Measurements from ENCODE around the gene PLAC8. TPM values are rescaled to one million over a fixed set of nuclear protein-coding genes. Genes with fewer than 3 reads are reported as not detected.

PLAC8 gene
- total RNA-seq, 4 donors from 2014 or later = 27.3 to 569 (median 401) TPM

DNA sequence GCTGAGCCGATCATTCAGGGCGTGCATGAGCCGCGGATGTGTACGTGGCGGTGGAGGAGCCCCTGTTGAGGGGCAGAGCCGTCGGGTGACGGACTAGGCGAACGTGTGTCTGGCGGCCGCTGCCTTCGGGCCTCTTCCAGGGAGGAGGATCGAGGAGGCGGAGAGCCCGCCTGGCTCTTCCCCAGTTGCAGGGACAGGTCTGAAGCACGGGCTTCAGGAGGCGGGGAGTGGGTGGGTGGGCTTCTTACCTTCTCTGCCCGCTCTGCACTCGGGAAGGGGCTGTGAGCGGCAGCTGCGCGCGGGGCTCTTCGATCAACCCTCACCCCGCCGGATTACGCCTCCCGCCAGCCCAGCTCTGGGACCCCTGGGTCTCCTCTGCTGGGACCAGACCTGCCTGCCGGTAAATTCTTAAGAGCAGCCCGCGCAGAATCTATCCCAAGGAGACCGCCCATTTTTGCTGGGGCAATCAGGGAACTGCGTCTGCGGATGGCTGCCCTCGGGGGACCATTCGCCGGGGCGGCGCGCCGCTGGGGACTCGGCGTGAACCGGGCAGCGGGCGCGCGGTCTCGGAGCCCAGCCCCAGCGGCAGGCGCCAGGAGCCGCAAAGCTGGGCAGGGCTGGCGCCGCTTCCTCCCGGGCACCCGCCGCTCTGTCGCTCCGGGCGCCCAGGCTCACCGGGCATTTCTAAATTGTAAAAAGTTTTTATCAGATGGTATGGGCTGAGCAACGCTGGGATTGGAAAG is 4.9 kb downstream of the PLAC8 start:
- peak overlapping the region; percentile 81 to 93 (median 88) for H3K27ac ChIP-seq
- WGBS, 2 donors (ENCODE audit: low coverage in 1 of 2) = 2 to 3% methylated on average over 8 to 22 of the region's 64 CpGs
- intact Hi-C loops (cut with DNase I; ENCODE audit: low total_unique reads) (no loop called here), in situ Hi-C loops (cut with MboI; ENCODE audit: low pct_ligation_motif_present in 1 of 4, low pct_unique_long_range_greater_than_20kb in 1 of 4, low sequenced_read_pairs in 3 of 4) (loop anchor here in 1 of 4 donors (25.0 kb wide), 1 partner anchor 528 kb away; no protein-coding TSS in a partner anchor)
- H3K27me3 ChIP-seq = no peaks in the 10 kb centered on the region
- H3K4me1 ChIP-seq = peaks cover 0 to 30% (median 18%) of the 10 kb centered on the region in 4 donors
- H3K4me3 ChIP-seq = peak overlapping the region; percentile 27 to 67 (median 60)
- DNase-seq = peak; percentile 45
- H3K36me3 ChIP-seq = no peaks in the 10 kb centered on the region
- TF ChIP-seq EP300 (IDR thresholded peaks at IDR 0.05; ENCODE audit: low read depth) (no peak), POLR2AphosphoS5 (IDR thresholded peaks at IDR 0.05) (peak in 1 of 3 donors; percentile 35)
- H3K9me3 ChIP-seq = no peaks in the 10 kb centered on the region

- peak overlapping the region in 1 of 4 donors; percentile 89 for H3K27ac ChIP-seq
- 81 to 82% methylated on average over 10 to 26 of the region's 26 CpGs for WGBS, 2 donors (ENCODE audit: low coverage in 1 of 2)
- in situ Hi-C loops (cut with MboI; ENCODE audit: low pct_ligation_motif_present in 1 of 4, low pct_unique_long_range_greater_than_20kb in 1 of 4, low sequenced_read_pairs in 3 of 4) = loop anchor here in 1 of 4 donors (25.0 kb wide), 1 partner anchor 529 kb away; no protein-coding TSS in a partner anchor
- DNase-seq = peak; percentile 11
- H3K9me3 ChIP-seq = no peaks in the 10 kb centered on the region
- no peaks in the 10 kb centered on the region for H3K27me3 ChIP-seq
- no peak overlapping the region for H3K4me3 ChIP-seq
- TF ChIP-seq POLR2A (IDR thresholded peaks at IDR 0.05) = no peak
- no peak for TF ChIP-seq EP300 (IDR thresholded peaks at IDR 0.05; ENCODE audit: low read depth)
- TF ChIP-seq POLR2AphosphoS5 (IDR thresholded peaks at IDR 0.05) = no peak
- TF ChIP-seq, protein P1, sequence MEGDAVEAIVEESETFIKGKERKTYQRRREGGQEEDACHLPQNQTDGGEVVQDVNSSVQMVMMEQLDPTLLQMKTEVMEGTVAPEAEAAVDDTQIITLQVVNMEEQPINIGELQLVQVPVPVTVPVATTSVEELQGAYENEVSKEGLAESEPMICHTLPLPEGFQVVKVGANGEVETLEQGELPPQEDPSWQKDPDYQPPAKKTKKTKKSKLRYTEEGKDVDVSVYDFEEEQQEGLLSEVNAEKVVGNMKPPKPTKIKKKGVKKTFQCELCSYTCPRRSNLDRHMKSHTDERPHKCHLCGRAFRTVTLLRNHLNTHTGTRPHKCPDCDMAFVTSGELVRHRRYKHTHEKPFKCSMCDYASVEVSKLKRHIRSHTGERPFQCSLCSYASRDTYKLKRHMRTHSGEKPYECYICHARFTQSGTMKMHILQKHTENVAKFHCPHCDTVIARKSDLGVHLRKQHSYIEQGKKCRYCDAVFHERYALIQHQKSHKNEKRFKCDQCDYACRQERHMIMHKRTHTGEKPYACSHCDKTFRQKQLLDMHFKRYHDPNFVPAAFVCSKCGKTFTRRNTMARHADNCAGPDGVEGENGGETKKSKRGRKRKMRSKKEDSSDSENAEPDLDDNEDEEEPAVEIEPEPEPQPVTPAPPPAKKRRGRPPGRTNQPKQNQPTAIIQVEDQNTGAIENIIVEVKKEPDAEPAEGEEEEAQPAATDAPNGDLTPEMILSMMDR (IDR thresholded peaks at IDR 0.05) = no peak
- H3K36me3 ChIP-seq = no peaks in the 10 kb centered on the region
- H3K4me1 ChIP-seq = peaks cover 0 to 30% (median 17%) of the 10 kb centered on the region in 4 donors
- intact Hi-C loops (cut with DNase I; ENCODE audit: low total_unique reads) = no loop called here
Observed at GRCh38 chr4:83108101-83108861, 6.2 kb downstream of the PLAC8 start.

DNA sequence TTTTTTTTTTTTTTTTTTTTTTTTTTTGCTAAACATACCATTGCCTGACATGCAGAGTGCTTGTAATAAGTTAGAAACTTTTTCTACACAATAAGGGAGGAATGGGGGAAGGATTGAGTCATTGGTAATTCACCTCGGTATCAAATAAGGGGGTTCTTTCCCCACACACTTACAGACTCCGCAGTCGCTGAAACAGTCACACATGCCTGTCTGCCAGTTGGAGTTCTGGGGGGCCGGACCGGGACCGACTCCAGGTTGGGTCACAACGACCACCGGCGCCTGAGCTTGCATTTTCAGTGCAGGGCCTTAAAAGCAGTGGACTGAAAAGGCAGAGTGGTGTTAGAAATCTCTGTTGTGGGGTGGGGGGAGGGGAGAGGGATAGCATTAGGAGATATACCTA is 6.9 kb downstream of the PLAC8 start:
- WGBS, 2 donors (ENCODE audit: low coverage in 1 of 2) = 86 to 100% methylated on average over 1 to 9 of the region's 9 CpGs
- Histone ChIP-seq H3K36me3 (no peaks in the 10 kb centered on the region), H3K27me3 (no peaks in the 10 kb centered on the region), H3K4me1 (peaks cover 0 to 30% (median 17%) of the 10 kb centered on the region in 4 donors), H3K9me3 (no peaks in the 10 kb centered on the region), H3K27ac (no peak overlapping the region), H3K4me3 (no peak overlapping the region)
- in situ Hi-C loops (cut with MboI; ENCODE audit: low pct_ligation_motif_present in 1 of 4, low pct_unique_long_range_greater_than_20kb in 1 of 4, low sequenced_read_pairs in 3 of 4) (loop anchor here in 1 of 4 donors (25.0 kb wide), 1 partner anchor 530 kb away; no protein-coding TSS in a partner anchor), intact Hi-C loops (cut with DNase I; ENCODE audit: low total_unique reads) (no loop called here)
- DNase-seq = no peak
- TF ChIP-seq POLR2A (IDR thresholded peaks at IDR 0.05) = no peak
- TF ChIP-seq EP300 (IDR thresholded peaks at IDR 0.05; ENCODE audit: low read depth) = no peak

DNA sequence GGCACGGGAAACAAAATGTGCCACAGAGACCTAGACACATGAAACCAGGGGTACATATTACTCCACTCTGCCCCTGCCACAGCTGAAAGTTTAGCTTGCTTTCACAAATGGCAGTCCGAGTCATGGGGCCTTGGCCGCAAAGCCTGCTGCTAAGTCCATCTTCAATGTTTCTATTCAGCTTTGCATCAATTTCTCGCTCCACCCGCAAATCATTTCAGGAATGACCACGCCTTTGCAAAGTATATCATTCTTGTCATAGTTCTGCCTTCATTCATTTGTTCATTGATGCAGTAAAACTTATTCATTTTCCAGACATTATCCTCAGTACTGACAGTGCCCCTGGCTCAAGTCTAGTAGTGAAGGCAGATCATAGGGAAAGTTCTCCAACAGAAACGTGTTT is 9.5 kb downstream of the PLAC8 start:
- Histone ChIP-seq H3K4me3 (no peak overlapping the region), H3K4me1 (peaks cover 0 to 12% (median 8%) of the 10 kb centered on the region in 4 donors), H3K36me3 (peaks cover 0 to 7% (median 0%) of the 10 kb centered on the region in 4 donors), H3K27me3 (no peaks in the 10 kb centered on the region), H3K27ac (no peak overlapping the region), H3K9me3 (no peaks in the 10 kb centered on the region)
- in situ Hi-C loops (cut with MboI; ENCODE audit: low pct_ligation_motif_present in 1 of 4, low pct_unique_long_range_greater_than_20kb in 1 of 4, low sequenced_read_pairs in 3 of 4) = loop anchor here in 1 of 4 donors (25.0 kb wide), 1 partner anchor 532 kb away; no protein-coding TSS in a partner anchor
- 94 to 96% methylated on average over 6 to 7 of the region's 7 CpGs for WGBS, 2 donors (ENCODE audit: low coverage in 1 of 2)
- intact Hi-C loops (cut with DNase I; ENCODE audit: low total_unique reads) = no loop called here
- no peak for DNase-seq
- no peak for TF ChIP-seq POLR2A (IDR thresholded peaks at IDR 0.05)
- TF ChIP-seq POLR2AphosphoS5 (IDR thresholded peaks at IDR 0.05) = no peak
- TF ChIP-seq, protein P1 (IDR thresholded peaks at IDR 0.05) = no peak

GRCh38 chr4:83096397-83096796 is 18.1 kb downstream of the PLAC8 start:
- Histone ChIP-seq H3K4me1 (no peaks in the 10 kb centered on the region), H3K27ac (no peak overlapping the region), H3K4me3 (no peak overlapping the region), H3K9me3 (no peaks in the 10 kb centered on the region), H3K36me3 (peaks cover 0 to 20% (median 0%) of the 10 kb centered on the region in 4 donors), H3K27me3 (no peaks in the 10 kb centered on the region)
- 79 to 81% methylated on average over 2 of the region's 2 CpGs for WGBS, 2 donors (ENCODE audit: low coverage in 1 of 2)
- TF ChIP-seq, protein P1 (IDR thresholded peaks at IDR 0.05) = no peak
- TF ChIP-seq EP300 (IDR thresholded peaks at IDR 0.05; ENCODE audit: low read depth) (no peak), POLR2A (IDR thresholded peaks at IDR 0.05) (no peak), POLR2AphosphoS5 (IDR thresholded peaks at IDR 0.05) (no peak)
- no peak for DNase-seq
- in situ Hi-C loops (cut with MboI; ENCODE audit: low pct_ligation_motif_present in 1 of 4, low pct_unique_long_range_greater_than_20kb in 1 of 4, low sequenced_read_pairs in 3 of 4) = loop anchor here in 1 of 4 donors (25.0 kb wide), 1 partner anchor 166 kb away; no protein-coding TSS in a partner anchor
- intact Hi-C loops (cut with DNase I; ENCODE audit: low total_unique reads) = no loop called here

Measured in transverse colon (tissue), 4 donors.